Large intestine (tissue), 3 donors: ENCODE data around the gene ZNF701. TPM values are rescaled to one million over a fixed set of nuclear protein-coding genes. Genes with fewer than 3 reads are reported as not detected.
"Not testable (repeated sequence)": the region's sequence is repeated elsewhere in the genome, so short reads cannot be mapped to it uniquely, and the experiment has no call there.

Experiments used
- DNase-seq, 2 donors: peaks; one replicate each; pipeline versions ENCODE4 v3.0.0 to v3.0.0-alpha.2; 2013
- H3K27ac ChIP-seq: one replicate; pipeline ENCODE4 v1.5.1; 2013; ENCODE audit warnings: low read length
- H3K27me3 ChIP-seq: 2 replicates; pipeline ENCODE4 v1.6.1; 2013; ENCODE audit warnings: low read length; ENCODE audit not compliant: control insufficient read depth, insufficient read depth
- H3K36me3 ChIP-seq: 2 replicates; pipeline ENCODE4 v1.6.1; 2013; ENCODE audit warnings: low read length; ENCODE audit not compliant: control insufficient read depth, insufficient read depth
- H3K4me1 ChIP-seq: one replicate; pipeline ENCODE4 v1.6.1; 2013; ENCODE audit warnings: low read length; ENCODE audit not compliant: control insufficient read depth, insufficient read depth
- H3K4me3 ChIP-seq: one replicate; pipeline ENCODE4 v1.5.1; 2013; ENCODE audit warnings: low read length
- H3K9me3 ChIP-seq: one replicate; pipeline ENCODE4 v1.6.1; 2013; ENCODE audit warnings: mild to moderate bottlenecking, low read depth, low read length, moderate library complexity; ENCODE audit not compliant: control insufficient read depth
- WGBS: methylation state at CpG from one replicate; pipeline ENCODE4 v1.1.5; 2013; ENCODE audit warnings: low lambda C conversion rate; ENCODE audit not compliant: insufficient coverage; 5-methylcytosine and 5-hydroxymethylcytosine counted together
- polyA plus RNA-seq: library from polyadenylated mRNA; unstranded; fragments of 120-200 nt; gene quantifications from one replicate; pipeline ENCODE4 v1.2.1, GENCODE V29; 2013

ZNF701 gene
- polyA plus RNA-seq, 1 donor, result 16.7 TPM

DNA sequence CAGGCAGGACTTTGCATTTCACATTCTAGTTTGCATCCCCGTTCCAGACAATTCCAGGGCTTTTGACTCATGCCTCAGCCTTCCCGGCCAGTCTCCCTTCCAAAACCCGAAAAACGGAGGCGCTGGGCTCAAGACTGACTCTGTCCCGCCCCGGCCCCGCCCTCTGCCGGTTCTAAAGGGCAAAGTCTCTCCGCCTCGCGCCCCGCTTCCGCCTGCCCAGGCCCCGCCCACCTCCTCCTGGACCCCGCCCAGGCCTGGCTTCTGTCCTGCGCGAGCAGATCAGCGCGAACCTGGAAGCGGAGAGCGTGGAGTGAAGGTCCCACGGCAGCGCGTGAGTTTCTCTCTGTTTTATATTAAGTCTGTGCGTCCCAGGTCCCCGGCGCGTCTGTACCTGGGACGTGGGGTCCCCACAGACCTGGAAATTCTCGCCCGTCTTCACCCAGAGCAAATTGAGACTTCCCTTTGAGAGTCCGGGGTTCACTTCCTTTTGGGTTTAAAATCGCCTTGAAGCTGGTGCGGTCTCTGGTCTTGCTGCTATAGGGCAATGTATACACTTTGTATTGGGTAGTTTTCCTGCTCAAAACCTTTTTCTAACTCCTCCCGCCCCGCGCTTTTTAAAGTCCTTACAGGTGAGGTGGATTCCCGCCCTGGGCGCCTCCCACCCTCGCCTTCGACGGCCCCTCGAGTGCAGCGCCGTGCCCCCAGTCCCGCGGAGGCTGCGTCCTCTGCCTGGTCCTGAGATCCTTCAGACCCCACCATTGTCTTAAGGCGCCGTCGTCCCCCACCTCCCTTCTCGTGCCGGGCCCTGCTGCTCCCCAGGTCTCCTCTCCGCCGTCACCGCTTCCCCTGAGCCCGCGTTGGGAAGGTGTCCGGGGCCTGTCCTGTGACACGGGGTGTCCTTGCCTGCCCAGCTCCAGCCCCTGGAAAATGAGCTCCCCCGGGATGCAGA lies 31.2 kb downstream of the ZNF701 start:
- no peaks in the 10 kb centered on the region for H3K27me3 ChIP-seq
- 0% methylated on average over 1 of the region's 62 CpGs for WGBS
- H3K4me1 ChIP-seq, result peaks cover 18% of the 10 kb centered on the region
- peak overlapping the region; percentile 89 for H3K27ac ChIP-seq
- H3K4me3 ChIP-seq, result peak overlapping the region; percentile 78
- H3K9me3 ChIP-seq, result peaks cover 47% of the 10 kb centered on the region
- DNase-seq, result peak; percentile 89 to 96
- H3K36me3 ChIP-seq, result peaks cover 19% of the 10 kb centered on the region

DNA sequence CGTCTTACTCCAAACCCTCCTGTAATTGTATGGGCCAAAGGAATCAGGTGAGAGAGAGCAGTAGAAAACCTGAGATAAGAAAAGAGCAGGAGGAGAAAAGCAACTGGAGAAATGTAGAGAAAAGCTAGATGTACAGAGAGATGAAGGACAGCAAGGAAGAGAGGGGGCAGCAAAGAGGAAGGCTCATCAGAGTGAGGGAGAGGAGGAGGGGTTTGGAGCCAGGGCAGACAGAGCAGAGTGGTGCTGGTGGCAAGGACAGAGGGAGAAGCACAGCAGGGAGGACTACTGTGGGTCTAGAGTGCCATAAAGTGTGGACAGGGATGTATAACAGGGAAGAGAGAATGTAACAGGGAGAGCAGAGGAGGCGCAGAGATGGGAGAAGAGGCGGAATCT lies 31.9 kb downstream of the ZNF701 start:
- H3K27ac ChIP-seq, result peak overlapping the region; percentile 89
- H3K4me1 ChIP-seq, result peaks cover 18% of the 10 kb centered on the region
- H3K36me3 ChIP-seq, result peaks cover 13% of the 10 kb centered on the region
- DNase-seq, result peak in 1 of 2 donors; percentile 6
- H3K4me3 ChIP-seq, result peak overlapping the region; percentile 78
- peaks cover 47% of the 10 kb centered on the region for H3K9me3 ChIP-seq
- H3K27me3 ChIP-seq, result not testable (repeated sequence)
- WGBS, result 23% methylated on average over 3 of the region's 3 CpGs

DNA sequence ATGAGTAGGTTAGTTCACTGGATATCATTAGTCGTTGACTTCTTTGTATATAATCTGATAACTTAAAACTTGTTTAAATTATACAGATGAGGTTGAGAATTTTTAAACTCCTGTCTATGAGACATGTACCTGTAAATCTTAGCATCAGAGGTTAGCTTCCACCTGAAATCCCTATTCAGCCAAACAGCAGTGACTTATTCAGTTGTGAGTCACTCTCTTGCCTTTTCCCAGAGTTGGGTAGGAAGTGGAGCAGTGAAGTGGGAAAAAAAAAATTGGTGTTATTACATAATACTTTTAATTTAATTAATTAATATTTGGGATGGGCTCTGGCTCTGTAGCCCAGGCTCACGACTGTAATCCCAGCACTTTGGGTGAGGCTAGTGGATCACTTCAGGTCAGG lies 32.9 kb downstream of the ZNF701 start:
- Histone ChIP-seq H3K27me3 (no peaks in the 10 kb centered on the region), H3K4me1 (peaks cover 18% of the 10 kb centered on the region), H3K27ac (no peak overlapping the region), H3K9me3 (peaks cover 45% of the 10 kb centered on the region), H3K4me3 (no peak overlapping the region), H3K36me3 (peaks cover 13% of the 10 kb centered on the region)
- 92% methylated on average over 2 of the region's 2 CpGs for WGBS
- no peak for DNase-seq

DNA sequence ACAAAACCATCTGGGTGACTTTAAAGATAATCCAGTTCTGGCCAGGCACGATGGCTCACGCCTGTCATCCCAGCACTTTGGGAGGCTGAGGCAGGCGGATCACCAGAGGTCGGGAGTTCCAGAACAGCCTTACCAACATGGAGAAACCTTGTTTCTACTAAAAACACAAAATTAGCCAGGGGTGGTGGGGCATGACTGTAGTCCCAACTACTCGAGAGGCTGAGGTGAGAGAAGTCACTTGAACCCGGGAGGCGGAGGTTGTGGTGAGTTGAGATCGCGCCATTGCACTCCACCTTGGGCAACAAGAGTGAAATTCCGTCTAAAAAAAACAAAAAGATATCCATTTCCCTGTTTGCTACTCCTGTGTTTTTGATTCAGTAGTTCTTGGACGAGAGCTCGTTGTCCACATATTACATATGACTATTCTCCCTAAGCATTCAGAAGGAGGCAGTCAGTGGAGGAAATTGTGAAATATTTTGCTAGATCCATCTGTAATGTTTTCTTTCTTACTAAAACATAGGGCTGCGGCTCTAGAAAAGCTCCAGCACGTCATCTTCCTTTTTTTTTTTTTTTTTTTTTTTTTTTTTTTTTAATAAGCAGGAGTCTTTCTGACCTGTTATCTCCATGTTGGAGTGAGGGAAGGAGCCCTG lies 33.6 kb downstream of the ZNF701 start:
- peaks cover 15% of the 10 kb centered on the region for H3K36me3 ChIP-seq
- peaks cover 38% of the 10 kb centered on the region for H3K9me3 ChIP-seq
- no peak overlapping the region for H3K4me3 ChIP-seq
- H3K27me3 ChIP-seq, result no peaks in the 10 kb centered on the region
- peaks cover 15% of the 10 kb centered on the region for H3K4me1 ChIP-seq
- 91% methylated on average over 4 of the region's 14 CpGs for WGBS
- H3K27ac ChIP-seq, result no peak overlapping the region
- DNase-seq, result no peak

DNA sequence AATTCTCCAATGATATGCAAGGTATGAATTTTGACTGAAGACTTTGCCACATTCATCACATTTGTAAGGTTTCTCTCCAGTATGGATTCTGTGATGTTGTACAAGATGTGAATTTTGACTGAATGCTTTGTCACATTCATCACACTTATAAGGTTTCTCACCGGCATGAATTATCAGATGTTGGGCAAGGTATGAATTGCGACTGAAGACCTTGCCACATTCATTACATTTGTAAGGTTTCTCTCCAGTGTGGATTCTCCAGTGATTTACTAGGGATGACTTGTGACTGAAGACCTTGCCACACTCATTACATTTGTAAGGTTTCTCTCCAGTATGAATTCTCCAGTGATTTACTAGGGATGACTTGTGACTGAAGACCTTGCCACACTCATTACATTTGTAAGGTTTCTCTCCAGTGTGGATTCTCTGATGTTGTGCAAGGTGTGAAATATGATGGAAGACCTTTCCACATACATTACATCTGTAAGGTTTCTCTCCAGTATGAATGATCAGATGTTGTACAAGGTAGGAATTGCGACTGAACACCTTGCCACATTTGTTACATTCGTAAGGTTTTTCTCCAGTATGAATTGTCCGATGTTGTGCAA lies 43.3 kb downstream of the ZNF701 start:
- Histone ChIP-seq H3K4me3 (no peak overlapping the region), H3K27me3 (no peaks in the 10 kb centered on the region), H3K27ac (no peak overlapping the region), H3K9me3 (peaks cover 48% of the 10 kb centered on the region), H3K36me3 (peaks cover 67% of the 10 kb centered on the region), H3K4me1 (no peaks in the 10 kb centered on the region)
- no peak for DNase-seq
- WGBS, result no CpG with 5 or more reads among the region's 5 CpGs

DNA sequence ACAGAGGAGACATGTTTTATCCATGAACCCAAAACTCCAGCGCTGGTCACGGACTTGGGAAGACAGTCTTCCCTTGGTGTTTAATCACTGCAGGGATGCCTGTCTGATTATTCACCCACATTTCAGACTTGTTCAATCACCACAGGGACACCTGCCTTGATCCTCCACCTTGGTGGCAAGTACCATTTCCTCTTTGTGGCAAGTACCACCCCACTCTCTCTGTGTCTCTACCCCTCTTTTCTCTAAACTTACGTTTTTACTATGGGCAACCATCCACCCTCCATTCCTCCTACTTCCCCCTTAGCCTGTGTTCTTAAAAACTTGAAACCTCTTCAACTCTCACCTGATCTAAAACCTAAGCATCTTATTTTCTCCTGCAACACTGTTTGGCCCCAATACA lies 51.3 kb downstream of the ZNF701 start:
- H3K27ac ChIP-seq, result no peak overlapping the region
- peaks cover 26% of the 10 kb centered on the region for H3K9me3 ChIP-seq
- no peaks in the 10 kb centered on the region for H3K27me3 ChIP-seq
- WGBS, result 88% methylated on average over 1 of the region's 3 CpGs
- peaks cover 81% of the 10 kb centered on the region for H3K36me3 ChIP-seq
- H3K4me1 ChIP-seq, result no peaks in the 10 kb centered on the region
- no peak for DNase-seq
- no peak overlapping the region for H3K4me3 ChIP-seq

DNA sequence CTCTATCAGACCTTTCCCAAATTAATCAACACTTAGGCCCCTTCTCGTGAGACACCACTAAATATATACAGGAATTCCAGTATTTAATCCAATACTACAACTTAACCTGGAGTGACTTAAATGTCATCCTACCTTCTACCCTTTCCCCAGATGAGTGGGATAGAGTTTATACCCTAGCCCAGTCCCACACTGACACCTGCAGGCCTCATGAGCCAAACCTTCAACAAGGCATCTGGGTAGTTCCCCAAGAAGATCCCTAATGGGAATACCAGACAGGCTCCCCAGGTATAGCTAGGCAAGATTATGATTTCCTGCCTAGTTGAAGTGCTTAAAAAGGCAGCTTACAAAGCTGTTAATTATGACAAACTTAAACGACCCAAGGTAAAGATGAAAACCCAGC lies 52.2 kb downstream of the ZNF701 start:
- no peaks in the 10 kb centered on the region for H3K27me3 ChIP-seq
- H3K27ac ChIP-seq, result no peak overlapping the region
- no CpG with 5 or more reads among the region's 2 CpGs for WGBS
- H3K4me1 ChIP-seq, result no peaks in the 10 kb centered on the region
- peaks cover 17% of the 10 kb centered on the region for H3K9me3 ChIP-seq
- H3K36me3 ChIP-seq, result peaks cover 81% of the 10 kb centered on the region
- H3K4me3 ChIP-seq, result no peak overlapping the region
- no peak for DNase-seq

DNA sequence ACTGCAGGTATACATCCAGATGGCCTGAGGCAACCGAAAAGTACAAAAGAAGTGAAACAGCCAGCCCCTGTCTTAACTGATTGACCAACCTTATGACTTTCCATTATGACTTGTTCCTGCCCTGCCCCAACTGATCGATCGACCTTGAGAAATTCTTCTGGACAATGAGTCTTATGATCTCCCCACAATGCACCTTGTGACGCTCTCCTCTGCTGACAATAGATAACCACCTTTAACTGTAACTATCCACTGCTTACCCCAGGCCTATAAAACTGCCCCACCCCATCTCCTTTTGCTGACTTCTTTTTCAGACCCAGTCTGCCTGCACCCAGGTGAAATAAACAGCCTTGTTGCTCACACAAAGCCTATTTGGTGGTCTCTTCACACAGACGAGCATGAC lies 56.8 kb downstream of the ZNF701 start:
- Histone ChIP-seq H3K4me3 (no peak overlapping the region), H3K27ac (no peak overlapping the region), H3K4me1 (no peaks in the 10 kb centered on the region), H3K36me3 (peaks cover 51% of the 10 kb centered on the region), H3K9me3 (no peaks in the 10 kb centered on the region), H3K27me3 (no peaks in the 10 kb centered on the region)
- no CpG with 5 or more reads among the region's 5 CpGs for WGBS
- no peak for DNase-seq

DNA sequence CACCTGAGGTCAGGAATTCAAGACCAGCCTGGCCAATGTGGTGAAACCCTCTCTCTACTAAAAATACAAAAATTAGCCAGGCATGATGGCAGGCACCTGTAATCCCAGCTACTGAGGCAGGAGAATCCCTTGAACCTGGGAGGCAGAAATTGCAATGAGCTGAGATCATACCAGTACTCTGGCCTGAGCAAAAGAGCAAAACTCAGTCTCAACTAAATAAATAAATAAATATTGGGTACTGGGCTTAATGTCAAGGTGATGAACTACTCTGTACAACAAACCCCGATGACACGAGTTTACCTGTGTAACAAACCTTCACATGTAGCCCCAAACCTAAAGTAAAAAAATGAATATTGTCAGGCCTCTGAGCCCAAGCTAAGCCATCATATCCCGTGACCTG lies 57.4 kb downstream of the ZNF701 start:
- H3K36me3 ChIP-seq, result peaks cover 47% of the 10 kb centered on the region
- not testable (repeated sequence) for H3K4me3 ChIP-seq, H3K9me3 ChIP-seq, H3K4me1 ChIP-seq, DNase-seq, H3K27me3 ChIP-seq, H3K27ac ChIP-seq
- WGBS, result no CpG with 5 or more reads among the region's 3 CpGs

DNA sequence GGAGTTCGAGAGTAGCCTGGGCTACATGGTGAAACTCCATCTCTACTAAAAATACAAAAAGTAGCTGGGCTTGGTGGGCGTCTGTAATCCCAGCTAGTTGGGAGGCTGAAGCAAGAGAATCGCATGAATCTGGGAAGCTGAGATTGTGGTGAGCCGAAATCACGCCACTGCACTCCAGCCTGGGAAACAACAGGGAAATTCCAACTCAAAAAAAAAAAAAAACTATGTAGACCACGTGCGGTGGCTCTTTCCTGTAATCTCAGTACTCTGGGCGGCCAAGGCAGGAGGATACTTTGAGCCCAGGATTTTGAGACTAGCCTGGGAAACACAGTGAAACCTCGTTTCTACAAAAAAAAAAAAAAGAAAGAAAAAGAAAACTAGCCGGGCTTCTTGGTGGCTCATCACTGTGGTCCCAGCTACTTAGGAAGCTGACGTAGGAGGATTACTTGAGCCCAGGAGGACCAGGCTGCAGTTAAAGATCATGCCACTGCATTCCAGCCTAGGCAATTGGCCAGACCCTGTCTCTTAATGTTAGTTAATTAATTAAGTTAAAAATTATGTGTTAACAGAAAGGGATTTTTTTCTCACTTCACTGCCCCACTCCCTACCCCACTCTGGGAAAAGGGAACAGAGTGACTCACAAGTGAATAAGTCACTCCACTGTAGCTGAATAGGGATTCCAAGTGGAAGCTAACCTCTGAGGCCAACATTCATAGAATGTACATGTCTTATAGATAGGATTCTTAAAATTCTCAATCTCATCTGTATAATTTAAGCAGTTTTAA lies 65.9 kb downstream of the ZNF701 start:
- H3K4me3 ChIP-seq, result no peak overlapping the region
- DNase-seq, result no peak
- H3K36me3 ChIP-seq, result peaks cover 6% of the 10 kb centered on the region
- H3K4me1 ChIP-seq, result peaks cover 2% of the 10 kb centered on the region
- no peaks in the 10 kb centered on the region for H3K27me3 ChIP-seq
- peaks cover 5% of the 10 kb centered on the region for H3K9me3 ChIP-seq
- WGBS, result no CpG with 5 or more reads among the region's 11 CpGs
- no peak overlapping the region for H3K27ac ChIP-seq
